RCC 7860 (cell line): ENCODE data around the gene MYLK.
"Not testable (repeated sequence)": the region's sequence is repeated elsewhere in the genome, so short reads cannot be mapped to it uniquely, and the experiment has no call there.

Experiments used
- DNase-seq: peaks from one replicate; pipeline ENCODE4 v3.0.0-alpha.2; 2015; ENCODE audit warnings: low spot score
- FAIRE-seq: peaks from 2 replicates; lab custom pipeline; 2012; peaks lifted over from hg19 to GRCh38; lab: Jason Lieb, UNC

The MYLK gene

DNA sequence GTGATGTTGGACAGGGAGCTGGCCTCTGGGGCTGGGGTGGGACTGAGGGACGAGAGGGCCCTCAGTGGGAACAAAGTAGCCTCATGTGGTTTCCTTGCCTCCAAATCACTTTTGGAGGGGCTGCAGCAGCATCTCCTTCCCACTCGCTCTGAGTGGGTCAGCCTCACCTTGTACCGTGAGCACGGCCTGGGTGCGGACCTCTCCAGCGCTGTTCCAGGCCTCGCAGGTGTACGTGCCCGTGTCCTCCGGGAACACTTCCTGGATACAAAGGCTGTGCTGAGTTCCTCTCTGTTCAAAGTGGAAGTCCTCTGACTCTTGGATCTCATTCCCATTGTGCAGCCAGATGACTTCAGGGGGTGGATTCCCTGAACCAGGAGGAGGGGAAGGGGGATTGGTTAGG, 175.6 kb downstream of the MYLK start:
- DNase-seq (no peak), FAIRE-seq (no peak)

DNA sequence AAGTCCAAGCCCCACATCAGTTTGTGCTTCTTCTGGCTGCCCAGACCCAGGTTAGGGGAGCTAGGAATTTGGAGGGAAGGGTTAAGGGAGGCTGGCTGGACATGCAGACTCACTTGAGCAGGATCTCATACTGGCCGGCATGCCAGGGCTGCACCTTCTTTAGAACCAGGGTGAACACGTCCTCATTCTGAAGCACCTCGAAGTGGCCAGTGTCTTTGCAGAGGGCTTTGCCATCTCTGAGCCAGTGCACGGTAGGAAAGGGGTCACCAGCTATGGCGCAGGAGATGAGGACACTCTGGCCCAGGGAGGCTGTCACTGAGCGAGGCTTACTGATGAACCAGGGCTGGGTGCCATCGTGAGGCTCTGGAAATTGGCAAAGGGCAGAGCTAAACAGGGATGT, 176.5 kb downstream of the MYLK start:
- not testable (repeated sequence) for FAIRE-seq, DNase-seq

- FAIRE-seq (no peak), DNase-seq (no peak)
Measured at GRCh38 chr3:123706871-123707270, 177.3 kb downstream of the MYLK start.

DNA sequence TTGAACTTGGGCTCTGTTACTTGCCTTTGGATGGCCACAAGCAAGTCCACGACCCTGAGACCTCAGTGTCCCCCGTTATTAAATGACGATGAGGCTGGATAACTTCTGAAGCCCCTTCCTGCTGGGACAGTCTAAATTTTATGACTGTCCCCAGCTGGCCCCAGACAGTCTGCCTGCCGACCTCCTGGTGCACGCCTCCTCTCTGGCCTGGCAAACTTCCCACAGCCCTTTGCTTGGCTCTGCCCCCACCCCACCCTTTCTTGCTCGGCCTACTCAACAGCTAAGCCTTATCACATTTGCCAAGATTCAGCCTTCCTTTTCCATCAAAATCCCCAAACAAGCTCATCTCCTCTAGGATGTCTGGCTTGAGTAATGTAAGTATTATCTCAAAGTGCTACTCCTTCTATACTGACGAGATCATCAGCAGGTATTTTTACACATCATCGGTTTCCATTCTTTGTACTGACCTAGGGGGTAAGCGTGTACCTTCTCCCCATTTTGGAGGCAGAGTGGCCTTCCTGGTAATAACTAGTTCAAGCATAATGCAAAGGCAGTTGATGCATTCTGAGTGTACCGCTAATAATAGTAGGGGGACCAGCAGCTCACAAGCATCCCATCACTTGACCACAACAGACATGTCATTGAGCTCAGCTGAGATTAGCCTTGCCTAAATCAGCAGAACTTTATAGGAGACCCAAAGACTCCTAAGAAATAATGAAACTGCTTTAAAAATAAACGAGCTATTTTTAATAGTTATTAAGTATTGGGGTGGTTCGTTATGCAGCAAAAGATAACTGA, 178.4 kb downstream of the MYLK start:
- DNase-seq = no peak
- FAIRE-seq = no peak

DNA sequence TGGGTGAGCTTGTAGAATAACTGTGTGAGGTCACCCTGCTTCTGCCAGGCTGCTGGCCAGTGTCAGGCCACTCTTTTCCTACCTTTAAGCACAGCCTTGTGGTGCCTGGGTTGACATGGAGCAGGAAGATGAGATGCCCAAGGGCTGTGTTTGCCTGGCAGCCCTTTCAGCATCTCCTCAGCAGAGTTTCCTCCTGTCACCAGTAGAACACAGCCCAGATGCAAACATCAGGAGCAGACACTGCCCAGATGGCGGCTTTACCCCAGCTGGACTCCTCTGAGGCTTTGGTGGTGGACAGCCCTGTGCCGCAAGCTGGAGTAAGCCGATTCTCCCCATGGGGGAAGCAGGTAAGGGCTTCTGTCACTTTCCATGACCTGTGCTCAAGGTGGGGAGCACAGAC, 180.5 kb downstream of the MYLK start:
- not testable (repeated sequence) for FAIRE-seq, DNase-seq

DNA sequence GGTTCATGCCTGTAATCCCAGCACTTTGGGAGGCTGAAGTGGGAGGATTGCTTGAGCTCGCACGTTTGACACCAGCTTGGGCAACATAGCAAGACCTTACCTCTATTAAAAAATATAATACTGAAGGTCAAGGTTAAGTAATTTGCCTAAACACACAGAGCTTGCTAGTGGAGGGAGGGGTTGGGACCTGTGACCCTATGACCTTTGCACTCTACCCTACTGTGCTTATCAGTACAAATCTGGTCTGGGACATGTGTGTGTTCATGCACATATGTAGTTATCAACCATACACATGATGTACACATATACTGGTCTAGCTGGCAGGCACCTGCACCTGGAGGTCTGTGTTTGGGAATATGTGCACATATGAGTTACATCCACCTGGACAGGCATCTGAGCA, 181.4 kb downstream of the MYLK start:
- DNase-seq = no peak
- FAIRE-seq = no peak

GRCh38 chr3:123702057-123702456, 182.1 kb downstream of the MYLK start:
- not testable (repeated sequence) for FAIRE-seq
- peak; percentile 49 for DNase-seq

- DNase-seq = no peak
- FAIRE-seq = no peak
Measured at GRCh38 chr3:123700791-123701722, 183.1 kb downstream of the MYLK start.

GRCh38 chr3:123698813-123699212, 185.3 kb downstream of the MYLK start:
- no peak for DNase-seq
- FAIRE-seq = no peak

DNA sequence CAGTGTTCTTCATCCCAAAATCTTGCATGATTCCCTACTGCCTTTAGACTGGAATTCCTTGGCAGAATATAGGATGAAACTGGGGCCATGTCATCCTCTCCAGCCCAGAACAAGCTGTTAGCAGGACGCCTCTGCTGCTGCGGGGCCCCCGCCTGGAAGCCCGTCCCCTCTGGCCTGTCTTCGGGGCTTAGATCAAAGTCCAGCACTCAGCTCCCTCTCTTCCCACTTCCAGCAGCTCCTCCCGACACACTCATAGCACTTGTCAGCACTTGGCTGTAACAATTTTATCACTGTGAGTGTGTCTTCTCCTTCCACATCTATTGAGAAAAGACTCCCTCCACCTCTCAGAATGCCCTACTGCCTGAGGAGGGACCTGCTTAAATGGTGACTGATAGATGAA, 187.3 kb downstream of the MYLK start:
- FAIRE-seq (no peak), DNase-seq (no peak)

- FAIRE-seq = no peak
- no peak for DNase-seq
Measured at GRCh38 chr3:123695731-123696640, 188.1 kb downstream of the MYLK start.

- no peak for FAIRE-seq
- no peak for DNase-seq
Measured at GRCh38 chr3:123695152-123695551, 189.0 kb downstream of the MYLK start.

DNA sequence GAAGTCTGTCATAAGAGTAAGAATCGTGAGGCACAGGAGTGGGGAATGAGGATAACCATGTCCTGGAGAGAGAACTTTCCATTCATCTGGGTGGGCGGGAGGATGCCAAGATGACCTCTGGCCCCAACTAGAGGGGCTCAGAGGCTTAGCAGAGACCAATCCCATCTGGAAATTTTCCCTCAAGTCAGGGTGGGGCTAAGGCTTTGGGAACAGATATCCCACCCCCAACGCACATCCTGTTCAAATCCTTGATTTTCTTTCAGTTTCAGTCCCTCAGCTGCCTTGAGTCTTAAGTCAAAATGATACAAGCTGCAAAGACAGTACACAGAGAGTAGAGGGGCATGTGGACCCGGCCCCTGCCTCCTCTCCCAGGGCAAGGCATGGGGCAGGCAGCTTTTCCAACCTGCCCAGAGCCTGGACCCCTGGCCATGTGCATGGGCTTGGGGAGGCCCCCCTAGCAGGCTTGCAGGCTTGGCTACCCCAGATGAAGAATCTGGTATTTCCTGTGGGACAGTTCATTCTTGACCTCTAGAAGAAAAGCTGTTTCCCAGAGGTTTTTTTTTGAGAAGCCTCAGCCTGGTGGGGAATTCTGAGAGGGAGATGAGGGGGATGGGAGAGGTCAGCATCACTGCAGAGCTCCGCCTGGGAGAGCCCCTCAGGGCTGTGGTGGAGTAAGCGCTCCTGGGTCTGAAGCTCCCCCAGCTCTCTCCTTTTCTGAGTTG, 189.6 kb downstream of the MYLK start:
- no peak for FAIRE-seq
- DNase-seq = no peak

GRCh38 chr3:123693584-123694190, 190.4 kb downstream of the MYLK start:
- FAIRE-seq = no peak
- DNase-seq = no peak

GRCh38 chr3:123692671-123693070, 191.5 kb downstream of the MYLK start:
- no peak for DNase-seq
- no peak for FAIRE-seq

GRCh38 chr3:123692041-123692440, 192.1 kb downstream of the MYLK start:
- DNase-seq (peak; percentile 36), FAIRE-seq (no peak)

DNA sequence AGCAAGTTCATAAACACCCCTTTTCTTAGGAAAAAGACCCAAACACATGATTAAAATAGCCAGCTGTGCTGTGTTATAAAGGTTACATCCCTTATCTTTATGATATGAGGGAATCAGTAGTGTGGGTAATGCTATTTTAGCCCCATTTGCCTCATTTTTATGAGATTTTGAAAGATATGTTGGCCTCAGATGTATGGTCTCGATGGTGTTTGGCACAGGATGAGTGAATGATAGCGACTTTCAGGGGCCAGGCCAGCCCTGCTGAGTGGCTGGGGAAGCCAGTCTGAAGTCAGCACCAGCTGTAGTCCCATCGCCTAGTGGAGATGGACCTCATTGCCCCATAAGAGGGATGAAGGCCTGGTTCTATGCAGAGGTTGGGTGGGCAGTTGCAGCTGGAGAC, 194.3 kb downstream of the MYLK start:
- DNase-seq (no peak), FAIRE-seq (no peak)

- DNase-seq (peak; percentile 97), FAIRE-seq (peak; percentile 94)
Measured at GRCh38 chr3:123688241-123688747, 195.8 kb downstream of the MYLK start.

- FAIRE-seq (no peak), DNase-seq (peak; percentile 35)
Measured at GRCh38 chr3:123687286-123687685, 196.8 kb downstream of the MYLK start.
